AG08396 (cell line): ENCODE results near the gene QRFP.

Experiments
- DNase-seq: peaks from one replicate; pipeline ENCODE4 v3.0.0; 2012; ENCODE audit warnings: low spot score, mixed read lengths

Gene QRFP

DNA sequence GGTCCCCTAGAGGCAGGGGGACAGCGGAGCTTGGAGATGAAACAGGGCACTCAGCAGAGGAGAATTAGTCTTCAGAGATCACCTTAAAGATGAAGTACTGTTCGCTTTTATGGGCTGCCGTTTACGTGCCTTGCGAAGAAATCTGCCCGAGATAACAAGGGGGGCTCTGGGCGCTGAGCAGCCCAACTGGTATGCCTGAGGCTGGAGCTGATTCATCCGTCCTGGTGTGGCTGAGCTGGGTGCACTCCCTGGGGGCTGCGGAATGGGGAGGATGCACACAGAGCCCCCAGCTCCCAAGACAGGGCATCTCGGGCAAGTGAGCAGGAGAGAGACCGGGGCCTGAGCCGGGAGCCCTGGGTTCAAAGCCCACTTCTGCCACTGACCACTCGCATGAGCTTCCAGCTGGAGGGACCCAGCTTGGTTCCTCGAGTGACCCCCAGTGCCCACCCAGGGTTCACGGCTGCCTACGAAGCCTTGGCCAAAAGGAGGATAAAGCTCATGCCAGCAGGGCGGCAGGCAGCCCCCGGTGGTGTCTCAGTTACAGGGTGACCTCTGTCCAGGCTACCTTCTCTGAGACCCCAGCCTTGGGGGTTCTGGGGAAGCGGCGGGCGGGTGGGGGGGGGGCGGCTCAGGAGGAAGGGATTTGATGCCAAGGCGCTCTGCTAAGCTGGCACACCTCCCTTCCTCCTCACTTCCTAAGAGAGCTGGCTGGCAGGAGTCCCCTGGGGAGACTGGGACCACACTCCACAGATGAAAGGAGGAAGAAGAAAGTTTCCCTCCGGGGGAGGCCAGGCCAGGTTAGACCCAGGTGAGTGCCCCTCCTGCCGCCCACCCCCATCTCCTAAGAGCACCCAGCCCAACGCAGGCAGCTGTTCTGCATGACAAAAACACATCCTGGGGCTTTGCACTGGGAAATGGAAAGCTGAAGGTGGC lies 36.8 kb upstream of the QRFP start:
- peak; percentile 91 for DNase-seq

DNA sequence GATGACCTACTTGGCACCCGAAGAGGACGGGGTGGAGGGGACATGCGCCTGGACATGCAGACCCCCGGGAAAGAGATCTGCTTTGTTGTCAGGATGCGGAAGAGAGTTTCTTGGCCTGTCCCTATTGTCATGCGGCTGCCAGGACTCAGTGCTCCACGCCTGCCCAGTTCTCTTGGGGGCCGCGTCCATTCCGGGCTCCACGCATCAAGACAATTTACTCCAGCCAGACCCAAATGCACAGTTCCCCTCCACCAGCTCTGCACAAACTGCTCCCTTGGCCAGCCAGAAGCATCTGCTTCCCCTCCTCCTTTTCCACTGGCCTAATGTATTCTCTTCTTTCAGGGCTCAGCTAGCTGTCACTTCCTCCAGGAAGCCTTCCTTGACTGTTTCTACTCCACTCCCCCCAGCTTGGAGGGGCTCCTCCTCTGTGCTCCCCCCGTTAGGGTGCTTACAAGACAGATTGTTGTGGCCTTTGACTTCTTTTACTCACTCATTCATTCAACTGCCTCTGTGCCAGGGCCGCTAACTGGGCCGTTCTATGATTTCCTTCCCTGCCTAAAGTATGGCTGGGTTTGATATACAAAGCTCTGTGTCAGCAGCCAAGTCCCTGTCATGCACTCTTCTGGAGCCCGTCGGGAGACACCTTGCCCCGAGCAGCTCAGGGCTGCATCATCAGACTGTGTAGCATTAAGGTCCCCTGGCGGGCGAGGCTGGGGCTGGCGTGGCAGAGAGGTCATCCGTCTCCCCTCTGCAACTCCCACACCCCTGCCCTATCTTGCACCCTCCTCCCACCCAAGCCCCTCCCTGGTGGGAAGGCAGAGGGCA lies 35.9 kb upstream of the QRFP start:
- DNase-seq, result peak; percentile 88

DNA sequence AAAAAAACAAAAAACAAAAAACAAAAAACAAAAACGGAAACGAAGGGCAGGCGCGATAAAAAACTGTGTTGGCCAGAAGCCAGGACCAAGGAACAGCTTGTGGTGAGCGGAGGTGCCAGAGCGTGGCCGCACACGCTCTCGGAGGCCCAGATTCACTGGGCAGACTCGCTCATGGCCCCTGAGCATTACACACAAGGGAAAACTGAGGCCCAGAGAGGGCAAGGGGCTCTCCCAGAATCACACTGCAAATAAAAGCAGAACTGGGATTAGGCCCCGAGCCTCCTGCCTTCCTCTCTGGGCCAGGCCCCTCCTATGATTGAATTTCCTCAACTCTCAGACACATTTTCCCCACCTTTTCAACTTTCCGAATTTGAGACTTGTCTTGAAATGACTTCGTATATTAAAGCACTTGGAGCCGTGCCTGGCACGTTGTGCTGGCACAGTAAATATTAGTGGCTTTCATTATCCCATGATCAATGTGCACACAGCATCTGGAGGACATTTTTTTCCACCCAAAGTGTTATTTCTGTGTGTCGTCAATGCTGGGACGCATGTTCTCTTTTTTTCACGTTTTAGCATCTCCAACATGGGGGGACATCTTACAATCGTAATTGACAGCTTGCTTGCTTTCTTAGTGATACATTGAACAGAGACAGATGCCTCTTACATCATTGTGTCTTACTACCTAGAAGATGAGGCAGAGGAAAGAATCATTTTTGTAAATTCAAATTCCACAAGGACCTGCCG lies 35.1 kb upstream of the QRFP start:
- no peak for DNase-seq

DNA sequence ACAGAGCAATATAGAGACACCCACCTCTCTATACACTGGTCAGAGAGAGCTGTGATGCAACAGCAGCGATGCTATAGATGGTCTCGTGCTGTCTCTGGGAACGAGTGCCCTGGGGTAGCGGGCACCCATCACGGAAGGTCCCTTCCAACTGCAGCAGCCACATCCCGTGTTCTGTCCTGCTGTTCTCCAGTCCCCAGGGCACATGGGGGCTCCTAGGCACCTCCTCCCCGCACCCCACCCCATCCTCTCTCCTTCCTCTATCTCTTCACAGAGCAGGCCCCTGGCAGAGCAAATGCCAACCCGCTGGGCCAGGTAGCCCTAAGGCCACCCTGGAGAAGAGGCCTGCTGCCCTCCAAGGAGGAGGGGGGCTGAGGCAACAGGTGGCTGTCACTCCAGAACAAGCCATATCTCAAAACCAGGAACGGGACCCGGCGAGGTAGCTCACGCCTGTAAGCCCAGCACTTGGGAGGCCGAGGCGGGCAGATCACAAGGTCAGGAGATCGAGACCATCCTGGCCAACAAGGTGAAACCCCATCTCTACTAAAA lies 34.3 kb upstream of the QRFP start:
- no peak for DNase-seq

DNA sequence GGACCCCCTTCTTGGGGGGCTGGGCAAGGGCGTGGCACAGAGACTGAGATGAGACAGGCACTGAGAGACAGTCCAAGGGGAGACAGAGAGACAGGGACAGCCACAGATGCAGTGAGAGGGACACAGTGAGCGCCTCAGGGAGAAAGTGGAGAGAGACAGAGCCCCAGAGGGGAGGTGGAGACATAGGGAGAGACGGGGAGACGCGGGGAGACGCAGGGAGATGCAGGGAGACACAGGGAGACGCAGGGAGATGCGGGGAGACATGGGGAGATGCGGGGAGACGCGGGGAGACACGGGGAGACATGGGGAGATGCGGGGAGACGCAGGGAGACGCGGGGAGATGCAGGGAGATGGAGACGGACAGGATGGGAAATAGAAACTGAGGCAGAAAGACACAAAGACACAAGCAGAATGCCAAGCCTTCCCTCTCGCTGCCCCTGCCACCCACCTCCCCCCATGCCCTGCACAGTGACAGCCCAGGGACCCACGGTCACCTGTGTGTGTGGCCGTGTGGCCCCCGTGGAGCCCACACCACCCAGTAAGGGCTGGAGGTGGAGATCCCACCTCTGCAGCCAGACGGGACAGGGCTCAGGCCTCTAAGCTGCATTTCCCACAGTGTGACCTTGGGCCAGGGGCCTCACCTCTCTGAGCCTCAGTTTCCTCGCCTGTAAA lies 33.7 kb upstream of the QRFP start:
- no peak for DNase-seq

DNA sequence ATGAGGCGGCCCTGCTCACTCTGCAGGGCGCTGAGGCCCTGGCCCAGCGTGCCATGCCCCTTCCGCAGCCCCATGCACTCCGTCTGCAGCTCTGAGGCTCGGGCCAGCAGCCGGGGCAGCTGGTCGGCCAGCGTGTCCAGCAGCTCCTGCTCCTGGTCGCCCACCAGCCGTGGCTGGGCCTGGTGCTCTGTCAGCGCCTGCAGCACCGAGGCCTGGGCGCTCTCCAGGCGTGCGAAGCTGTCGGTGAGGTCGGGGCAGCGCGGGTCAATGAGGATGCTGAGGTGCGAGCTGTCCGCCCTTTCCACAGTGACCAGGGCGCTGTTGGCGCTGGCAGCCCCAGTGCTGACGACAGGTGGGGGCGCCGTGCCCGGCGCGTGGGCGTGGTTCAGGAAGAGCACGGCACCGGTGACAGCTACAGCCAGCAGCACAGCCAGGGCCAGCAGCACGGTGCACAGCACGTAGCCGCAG lies 33.0 kb upstream of the QRFP start:
- DNase-seq, result no peak

DNA sequence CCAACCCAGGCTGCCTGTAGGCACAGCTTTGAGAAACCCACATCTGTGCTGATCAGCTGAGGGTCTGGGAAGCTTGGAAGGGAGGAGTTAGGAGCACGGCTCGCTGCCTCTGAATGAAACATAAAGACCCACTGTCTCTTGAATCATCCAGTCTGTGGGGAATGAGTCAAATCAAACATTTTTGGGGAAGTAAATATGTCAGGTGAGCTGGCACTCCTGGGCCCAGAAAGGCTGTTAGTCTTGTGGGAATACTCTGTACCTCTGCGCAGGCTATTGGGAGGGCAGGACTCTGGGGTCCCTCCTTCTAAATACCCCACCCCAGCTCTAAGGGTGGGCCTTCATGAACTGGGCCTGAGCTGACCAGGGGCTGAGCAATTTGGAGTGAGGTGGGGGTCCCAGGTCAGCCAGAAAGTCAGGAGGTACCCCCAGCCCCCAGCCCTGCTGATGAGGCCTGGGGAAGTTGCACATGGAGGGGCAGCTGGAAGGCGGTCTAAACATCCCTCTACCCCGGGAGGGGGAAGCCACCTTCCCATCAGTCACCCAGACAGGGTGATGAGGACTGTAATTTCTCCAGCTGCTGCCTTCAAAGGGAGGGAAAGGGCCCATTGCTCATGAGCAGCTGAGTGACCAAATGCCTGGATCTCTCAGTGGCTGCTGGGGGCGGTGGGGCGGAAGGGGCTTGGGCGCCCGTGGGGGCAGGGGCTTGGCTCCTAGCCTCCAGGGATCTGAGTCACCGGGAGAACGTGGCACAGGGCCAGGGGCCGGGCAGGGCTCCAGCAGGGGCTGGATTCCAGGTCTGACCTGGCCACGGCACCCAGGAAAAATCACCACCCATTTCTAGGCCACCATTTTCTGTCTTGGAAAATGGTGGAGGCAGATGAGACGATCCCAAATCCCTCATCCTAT lies 31.6 kb upstream of the QRFP start:
- peak; percentile 72 for DNase-seq

DNA sequence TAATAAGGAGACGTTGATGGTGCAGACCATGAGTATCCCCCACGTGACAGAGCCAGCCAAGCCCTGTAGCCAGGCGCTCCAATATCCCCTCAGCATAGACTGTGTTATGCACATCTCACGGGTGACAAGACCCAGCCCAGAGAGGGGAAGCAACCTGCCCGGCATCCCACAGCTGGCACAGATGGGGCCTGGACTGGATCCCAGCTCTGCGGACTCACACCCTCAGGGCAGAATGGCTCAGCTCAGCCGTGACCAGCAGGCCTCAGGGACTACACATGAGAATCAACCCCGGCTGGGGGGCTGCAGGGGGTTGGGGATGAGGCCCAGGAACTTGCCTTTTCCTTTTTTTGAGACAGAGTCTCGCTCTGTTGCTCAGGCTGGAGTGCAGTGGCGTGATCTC lies 30.7 kb upstream of the QRFP start:
- DNase-seq, result no peak

DNA sequence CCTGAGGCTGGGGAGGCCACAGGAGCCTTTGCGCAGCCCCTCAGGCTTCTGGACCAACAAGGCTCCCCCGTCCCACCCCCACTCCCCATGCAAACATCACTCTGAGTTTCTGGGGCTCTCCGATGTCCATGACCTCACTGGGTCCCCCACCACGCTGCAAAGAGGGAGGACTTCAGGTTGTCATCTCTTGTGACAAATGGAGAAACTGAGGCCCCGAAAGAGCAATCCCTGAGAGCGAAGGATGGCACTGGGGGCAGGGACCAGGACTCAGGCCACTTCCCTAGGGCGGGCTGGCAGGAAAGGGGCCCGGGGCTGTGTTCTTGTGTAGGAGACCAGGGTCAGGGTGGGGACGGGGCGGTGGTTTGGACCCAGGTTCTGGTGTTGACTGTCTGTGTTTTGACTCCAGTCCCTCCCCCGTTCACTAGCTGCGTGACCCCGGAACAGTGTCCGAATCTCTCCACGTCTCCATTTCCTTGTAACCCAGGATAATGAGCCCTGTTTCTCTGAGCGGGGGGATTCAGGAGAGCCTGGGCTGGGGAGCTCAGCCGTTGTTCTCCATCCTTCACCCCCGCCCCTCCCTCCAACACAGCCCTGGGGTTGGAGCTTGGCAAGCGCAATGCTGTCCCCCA lies 28.6 kb upstream of the QRFP start:
- DNase-seq, result no peak

DNA sequence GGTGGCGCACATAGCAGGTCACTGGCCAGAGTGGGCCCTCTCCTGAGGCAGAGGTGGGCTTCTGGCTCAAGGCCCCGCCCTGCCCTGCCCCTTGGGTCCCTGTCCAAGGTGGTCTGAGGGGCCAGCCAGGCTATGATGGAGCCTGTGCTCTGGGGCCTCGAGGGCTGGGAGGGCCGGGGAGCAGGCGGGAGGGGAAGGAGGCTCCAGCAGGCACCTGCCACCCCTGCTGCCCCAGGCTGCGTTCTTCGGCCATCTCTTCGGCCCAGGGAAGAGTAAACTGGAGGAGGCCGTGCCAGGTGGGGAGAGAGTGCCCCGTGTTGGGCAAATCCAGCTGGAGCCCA lies 27.8 kb upstream of the QRFP start:
- no peak for DNase-seq

DNA sequence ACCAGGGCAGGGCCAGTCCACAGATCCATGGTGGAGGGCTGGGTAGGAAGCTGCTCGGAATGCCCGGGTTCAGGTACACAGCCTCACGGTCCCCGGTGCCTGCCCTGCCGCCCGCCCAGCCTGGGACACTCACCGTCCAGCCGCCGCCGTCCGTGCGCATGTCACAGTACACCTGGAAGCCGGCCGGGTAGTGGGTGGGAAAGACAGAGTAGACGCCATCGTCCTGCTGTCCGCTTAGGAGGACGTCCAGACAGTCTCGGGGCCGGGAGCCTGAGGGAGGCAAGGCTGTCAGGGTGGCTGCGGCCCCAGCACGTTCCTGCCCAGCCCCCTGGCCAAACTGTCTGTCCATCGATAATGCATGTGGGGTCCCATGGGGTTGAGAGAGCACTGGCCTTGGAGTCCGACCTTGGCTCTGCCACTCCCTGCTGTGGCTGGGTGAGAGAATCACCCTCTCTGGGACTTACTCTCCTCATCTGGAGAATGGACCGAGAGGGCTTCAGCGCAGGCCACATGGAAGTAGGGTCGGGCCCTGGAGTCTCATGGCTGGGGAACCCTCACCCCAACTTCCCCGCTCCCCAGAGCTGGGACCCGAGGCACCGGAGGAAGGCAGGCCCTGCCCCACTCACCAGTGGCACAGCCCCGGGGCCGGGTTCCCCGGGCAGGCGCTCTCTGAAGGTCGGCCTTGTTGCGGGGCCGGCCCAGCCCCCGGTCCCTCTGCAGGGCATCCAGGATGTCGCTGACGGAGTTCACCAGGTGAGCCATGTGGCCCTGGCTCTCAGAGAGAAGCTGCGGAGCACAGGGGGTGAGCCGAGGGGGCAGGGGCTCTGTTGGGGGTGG lies 27.2 kb upstream of the QRFP start:
- no peak for DNase-seq

DNA sequence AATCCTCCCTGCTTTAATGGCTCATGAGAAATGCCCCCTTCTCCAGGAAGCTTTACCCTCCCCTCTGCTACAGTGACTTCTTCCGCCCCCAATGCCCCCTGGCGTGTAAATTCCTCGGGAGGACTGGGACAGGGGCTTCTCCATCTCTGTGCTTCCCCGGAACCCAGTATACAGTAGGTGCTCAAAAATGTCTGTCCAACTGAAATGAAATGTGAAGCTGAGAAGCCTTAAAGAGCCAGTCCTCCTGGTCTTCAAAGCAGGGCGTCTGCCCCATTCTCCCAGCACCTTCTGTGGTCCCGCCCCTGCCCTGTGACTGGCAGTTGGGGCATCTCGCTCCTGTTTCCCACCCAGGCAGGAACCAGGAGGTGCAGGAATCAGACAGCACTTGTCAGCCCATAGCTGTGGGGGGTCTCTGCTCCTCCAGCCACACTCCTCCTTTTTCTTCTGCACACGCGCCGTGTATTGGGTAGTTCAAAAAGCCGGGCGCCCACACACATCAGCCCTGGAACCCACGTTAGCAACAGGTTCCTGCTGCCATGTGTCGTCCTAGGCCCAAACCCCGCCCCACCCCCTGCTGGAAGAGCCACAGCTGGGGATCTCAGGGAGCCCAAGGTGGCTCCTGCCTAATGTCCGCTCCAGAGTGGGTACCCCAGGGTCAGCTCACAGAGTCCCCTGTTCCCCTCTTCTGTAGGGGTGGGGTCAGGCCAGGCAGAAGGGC lies 26.4 kb upstream of the QRFP start:
- no peak for DNase-seq

DNA sequence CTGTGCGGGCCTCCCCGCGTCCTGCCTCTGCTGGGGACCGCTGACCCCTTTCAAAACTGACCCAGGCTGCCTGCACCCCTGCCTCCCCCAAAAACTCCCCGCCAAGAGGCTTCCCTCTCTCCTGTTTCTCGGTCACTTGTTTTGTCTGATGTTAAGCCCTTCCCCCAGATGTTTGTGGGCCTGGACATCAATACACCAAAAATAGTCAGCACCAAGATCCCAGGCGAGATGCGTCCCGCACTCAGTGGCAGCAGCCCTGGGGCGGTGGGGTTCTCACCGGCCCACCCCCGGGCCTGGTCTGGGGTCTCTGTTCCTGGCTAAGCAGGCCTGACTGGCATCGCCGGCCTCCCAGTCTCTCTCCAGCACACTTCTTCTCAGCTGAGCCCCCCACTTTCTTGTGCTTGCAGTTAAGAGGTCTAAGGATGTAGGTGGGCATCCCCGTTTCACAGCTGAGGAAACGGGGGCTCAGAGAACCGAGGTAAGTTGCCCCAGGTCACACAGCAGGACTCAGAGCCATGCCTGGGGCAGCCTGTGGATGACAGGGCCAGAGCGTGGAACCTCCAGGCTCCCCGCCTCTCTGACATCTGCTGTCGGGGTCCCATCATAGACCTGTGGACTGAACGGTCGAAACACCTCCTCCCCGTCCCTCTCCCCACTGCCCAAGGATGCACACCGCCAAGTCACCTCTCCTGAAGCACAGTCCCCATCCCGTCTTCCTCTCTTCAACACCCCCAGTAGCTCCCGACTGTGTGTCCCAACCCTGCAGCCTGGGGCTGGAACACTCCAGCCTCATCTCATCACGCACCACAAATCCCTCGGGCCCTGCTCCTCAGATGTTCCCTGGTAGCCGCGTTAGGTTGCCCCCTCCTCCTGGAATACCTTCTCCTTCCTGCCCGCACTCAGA lies 25.6 kb upstream of the QRFP start:
- no peak for DNase-seq

DNA sequence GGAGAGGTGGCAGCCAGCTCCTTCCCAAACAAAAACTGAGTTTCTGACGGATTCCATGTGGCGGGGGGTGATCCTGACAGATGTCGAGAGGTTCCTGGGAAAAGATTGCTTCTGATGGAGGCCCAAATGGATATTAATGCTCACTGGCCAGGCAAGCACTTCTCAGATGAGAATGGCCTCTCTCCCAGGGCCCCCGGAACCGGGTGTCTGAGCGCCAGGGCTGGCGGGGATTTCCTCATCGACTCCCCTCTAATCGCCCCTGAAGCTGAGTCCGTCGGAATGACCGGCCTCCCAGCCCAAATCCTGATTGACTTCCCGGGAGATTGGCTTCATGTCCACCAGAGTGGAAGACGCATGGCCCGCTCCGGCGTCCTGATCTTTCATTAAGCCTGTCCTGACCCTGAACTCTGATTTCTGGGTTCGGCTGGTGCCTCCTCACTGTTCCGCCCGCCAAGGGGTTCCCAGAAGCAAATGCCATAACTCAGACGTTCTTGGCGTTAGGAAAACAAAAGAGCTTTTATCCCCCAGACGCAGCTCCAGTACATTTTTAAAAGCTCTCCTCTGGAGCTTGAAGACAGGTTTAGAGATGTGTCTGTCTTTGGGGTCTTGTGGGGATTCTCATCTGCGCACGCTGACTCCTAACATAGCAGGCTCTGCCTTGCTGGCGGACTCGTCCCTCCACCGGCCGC lies 24.8 kb upstream of the QRFP start:
- DNase-seq, result no peak

DNA sequence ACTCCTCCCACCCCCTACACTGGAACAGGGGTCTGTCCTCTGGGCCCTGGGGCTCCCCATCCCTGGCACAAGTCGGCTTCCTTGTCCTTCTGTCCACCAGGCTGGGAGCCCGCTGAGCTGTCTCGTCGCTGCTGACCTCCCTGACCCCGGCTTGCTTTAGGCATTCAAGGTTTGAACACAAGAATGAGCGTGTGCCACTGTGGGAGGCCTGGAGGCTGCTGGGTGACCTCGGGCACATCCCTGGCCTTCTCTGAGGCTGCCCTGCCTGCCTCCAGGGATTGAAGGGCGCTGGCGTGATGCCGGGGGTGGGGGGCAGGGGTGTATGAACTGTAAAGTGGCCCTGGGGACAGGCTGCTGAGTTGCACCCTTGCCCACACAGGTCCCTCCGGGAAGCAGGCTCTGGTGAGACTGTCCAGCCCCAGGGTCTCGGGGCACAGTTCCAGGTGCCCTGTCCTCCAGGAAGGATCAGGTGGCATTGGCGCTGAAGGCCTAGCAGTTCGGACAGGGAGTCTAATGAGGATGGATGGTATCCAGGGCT lies 24.2 kb upstream of the QRFP start:
- DNase-seq, result no peak

DNA sequence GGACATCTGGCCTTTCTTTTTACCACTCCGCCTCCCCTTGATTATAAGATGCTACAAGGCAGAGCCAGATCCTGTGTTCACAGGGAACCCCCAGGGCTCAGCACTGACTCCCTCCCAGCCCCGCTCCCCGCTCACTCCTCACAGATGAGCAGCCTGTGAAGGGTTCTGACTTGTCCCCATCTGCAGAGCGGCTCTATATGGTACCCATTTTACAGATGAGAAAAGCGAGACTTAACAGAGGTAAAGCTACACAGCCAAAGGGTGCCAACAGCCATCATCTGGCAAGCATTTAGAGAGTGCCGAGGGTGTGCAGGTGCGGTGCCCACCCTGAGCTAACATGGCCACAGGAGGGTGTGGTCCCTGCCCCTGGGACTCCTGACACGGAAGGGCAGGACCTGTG lies 23.6 kb upstream of the QRFP start:
- DNase-seq, result no peak
